ENCODE results near the gene HAUS3. TPM values are rescaled to one million over a fixed set of nuclear protein-coding genes. Genes with fewer than 3 reads are reported as not detected.

The HAUS3 gene
- total and polyA plus RNA-seq, 2 of the 13 experiments (the other 11 are each of a cell fraction or from before 2014, with no cell fraction given), result 3.9 to 12.6 TPM

DNA sequence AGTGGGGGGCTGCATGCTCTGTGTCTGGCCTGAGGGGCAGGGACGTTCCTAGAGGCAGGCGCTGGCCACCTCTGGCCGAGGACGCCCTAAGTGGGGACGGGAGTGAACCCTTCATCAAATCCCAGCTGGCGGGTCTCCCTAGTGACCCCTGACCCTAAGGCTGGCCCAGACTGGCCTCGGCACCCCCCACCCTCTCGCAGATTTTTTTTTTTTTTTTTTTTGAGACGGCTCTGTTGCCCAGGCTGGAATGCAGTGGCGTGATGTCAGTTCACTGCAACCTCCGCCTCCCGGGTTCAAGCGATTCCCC is 21.0 kb upstream of the HAUS3 start (continued):
- no peak for TF ChIP-seq CREB3 (CRISPR knock-in tag; IDR thresholded peaks at IDR 0.05)
- no peak for TF ChIP-seq ZNF75D (CRISPR knock-in tag; IDR thresholded peaks at IDR 0.05; ENCODE audit: borderline replicate concordance)
- TF ChIP-seq, protein P1, sequence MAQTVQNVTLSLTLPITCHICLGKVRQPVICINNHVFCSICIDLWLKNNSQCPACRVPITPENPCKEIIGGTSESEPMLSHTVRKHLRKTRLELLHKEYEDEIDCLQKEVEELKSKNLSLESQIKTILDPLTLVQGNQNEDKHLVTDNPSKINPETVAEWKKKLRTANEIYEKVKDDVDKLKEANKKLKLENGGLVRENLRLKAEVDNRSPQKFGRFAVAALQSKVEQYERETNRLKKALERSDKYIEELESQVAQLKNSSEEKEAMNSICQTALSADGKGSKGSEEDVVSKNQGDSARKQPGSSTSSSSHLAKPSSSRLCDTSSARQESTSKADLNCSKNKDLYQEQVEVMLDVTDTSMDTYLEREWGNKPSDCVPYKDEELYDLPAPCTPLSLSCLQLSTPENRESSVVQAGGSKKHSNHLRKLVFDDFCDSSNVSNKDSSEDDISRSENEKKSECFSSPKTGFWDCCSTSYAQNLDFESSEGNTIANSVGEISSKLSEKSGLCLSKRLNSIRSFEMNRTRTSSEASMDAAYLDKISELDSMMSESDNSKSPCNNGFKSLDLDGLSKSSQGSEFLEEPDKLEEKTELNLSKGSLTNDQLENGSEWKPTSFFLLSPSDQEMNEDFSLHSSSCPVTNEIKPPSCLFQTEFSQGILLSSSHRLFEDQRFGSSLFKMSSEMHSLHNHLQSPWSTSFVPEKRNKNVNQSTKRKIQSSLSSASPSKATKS (CRISPR knock-in tag; IDR thresholded peaks at IDR 0.05), result no peak
- TF ChIP-seq, protein P2, sequence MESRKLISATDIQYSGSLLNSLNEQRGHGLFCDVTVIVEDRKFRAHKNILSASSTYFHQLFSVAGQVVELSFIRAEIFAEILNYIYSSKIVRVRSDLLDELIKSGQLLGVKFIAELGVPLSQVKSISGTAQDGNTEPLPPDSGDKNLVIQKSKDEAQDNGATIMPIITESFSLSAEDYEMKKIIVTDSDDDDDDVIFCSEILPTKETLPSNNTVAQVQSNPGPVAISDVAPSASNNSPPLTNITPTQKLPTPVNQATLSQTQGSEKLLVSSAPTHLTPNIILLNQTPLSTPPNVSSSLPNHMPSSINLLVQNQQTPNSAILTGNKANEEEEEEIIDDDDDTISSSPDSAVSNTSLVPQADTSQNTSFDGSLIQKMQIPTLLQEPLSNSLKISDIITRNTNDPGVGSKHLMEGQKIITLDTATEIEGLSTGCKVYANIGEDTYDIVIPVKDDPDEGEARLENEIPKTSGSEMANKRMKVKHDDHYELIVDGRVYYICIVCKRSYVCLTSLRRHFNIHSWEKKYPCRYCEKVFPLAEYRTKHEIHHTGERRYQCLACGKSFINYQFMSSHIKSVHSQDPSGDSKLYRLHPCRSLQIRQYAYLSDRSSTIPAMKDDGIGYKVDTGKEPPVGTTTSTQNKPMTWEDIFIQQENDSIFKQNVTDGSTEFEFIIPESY (CRISPR knock-in tag; IDR thresholded peaks at IDR 0.05), result no peak
- no peak for TF ChIP-seq SUZ12 (IDR thresholded peaks at IDR 0.05; ENCODE audit: low read depth, low read length)
- TF ChIP-seq RAD21 (CRISPR knock-in tag; IDR thresholded peaks at IDR 0.05), result no peak; the same call in 1 of the 2 replicates
- TF ChIP-seq THAP8 (CRISPR knock-in tag; IDR thresholded peaks at IDR 0.05; ENCODE audit: borderline replicate concordance), result no peak
- TF ChIP-seq NFE2L2 (IDR thresholded peaks at IDR 0.05; ENCODE audit: low read length), result no peak
- no peak for TF ChIP-seq ZNF441 (CRISPR knock-in tag; IDR thresholded peaks at IDR 0.05; ENCODE audit: borderline replicate concordance)
- no peak for TF ChIP-seq SP1 (IDR thresholded peaks at IDR 0.05)
- TF ChIP-seq SP1 (CRISPR knock-in tag; IDR thresholded peaks at IDR 0.05), result no peak
- TF ChIP-seq SETDB1 (CRISPR knock-in tag; IDR thresholded peaks at IDR 0.05; ENCODE audit: borderline replicate concordance), result no peak
- no peak for TF ChIP-seq RELA (CRISPR knock-in tag; IDR thresholded peaks at IDR 0.05)
- no peak for TF ChIP-seq MYC (CRISPR knock-in tag; IDR thresholded peaks at IDR 0.05; ENCODE audit: borderline replicate concordance)
- no peak for TF ChIP-seq CHD2 (IDR thresholded peaks at IDR 0.05; ENCODE audit: low read depth, low read length)
- no peak for TF ChIP-seq ZBTB7A (CRISPR knock-in tag; IDR thresholded peaks at IDR 0.05)
- TF ChIP-seq PRDM10 (CRISPR knock-in tag; IDR thresholded peaks at IDR 0.05; ENCODE audit: low read depth), result no peak
- peak; percentile 87; the same call in 1 of the 2 replicates for TF ChIP-seq PAX8 (CRISPR knock-in tag; IDR thresholded peaks at IDR 0.05; ENCODE audit: borderline replicate concordance)
- no peak for TF ChIP-seq ZFP37 (CRISPR knock-in tag; IDR thresholded peaks at IDR 0.05; ENCODE audit: borderline replicate concordance)
- TF ChIP-seq ZFP91 (CRISPR knock-in tag; IDR thresholded peaks at IDR 0.05; ENCODE audit: borderline replicate concordance), result no peak

Data from HepG2 (cell line).